ENCODE data around the gene ARIH2. TPM values are rescaled to one million over a fixed set of nuclear protein-coding genes. Genes with fewer than 3 reads are reported as not detected.

The ARIH2 gene
- total RNA-seq, 1 experiment from 2014 or later, result 77.0 TPM

GRCh38 chr3:48885753-48886152 lies 32.9 kb upstream of the ARIH2 start:
- in situ Hi-C loops (cut with HindIII; ENCODE audit: low pct_unique_long_range_greater_than_20kb, low sequenced_read_pairs), result no loop called here
- CTCF ChIA-PET, result no interaction called here
- ATAC-seq, result no peak

GRCh38 chr3:48891606-48892005 lies 27.0 kb upstream of the ARIH2 start:
- POLR2A ChIA-PET, result no interaction called here
- no TSS peak for BruUV-seq (replicated peaks)
- DNase-seq (ENCODE audit: low read depth, low spot score) (no peak), ATAC-seq (no peak)
- no peak overlapping the region for H3K4me3 ChIP-seq (ENCODE audit: low read depth in 2 of 2, low read length in 2 of 2)
- no peaks in the 10 kb centered on the region for H3K27me3 ChIP-seq (ENCODE audit: control insufficient read depth, insufficient read depth, low read length)
- in situ Hi-C loops (cut with HindIII; ENCODE audit: low pct_unique_long_range_greater_than_20kb, low sequenced_read_pairs), result no loop called here
- no peaks in the 10 kb centered on the region for H3K9me3 ChIP-seq (ENCODE audit: control insufficient read depth, insufficient read depth, low read depth, low read length)
- no peak overlapping the region for H3K27ac ChIP-seq (ENCODE audit: low read length)
- CTCF ChIA-PET, result no interaction called here
- H3K36me3 ChIP-seq (ENCODE audit: control insufficient read depth, insufficient read depth, low read length), result no peaks in the 10 kb centered on the region
- no peak for TF ChIP-seq SIN3A (IDR thresholded peaks at IDR 0.05; ENCODE audit: borderline replicate concordance, insufficient read depth, low read depth, low read length)
- TF ChIP-seq POLR2AphosphoS5 (IDR thresholded peaks at IDR 0.05; ENCODE audit: low read depth, low read length), result no peak
- TF ChIP-seq REST (IDR thresholded peaks at IDR 0.05; ENCODE audit: insufficient read depth in 1 of 2, low read depth in 2 of 2, low read length in 1 of 2), result no peak
- TF ChIP-seq TCF7L2 (IDR thresholded peaks at IDR 0.05; ENCODE audit: low read depth, low read length), result no peak
- intact Hi-C loops (cut with micrococcal nuclease; ENCODE audit: unreplicated experiment), result no loop called here
- H3K4me1 ChIP-seq (ENCODE audit: control insufficient read depth, insufficient read depth, low read length), result no peaks in the 10 kb centered on the region

More at GRCh38 chr3:48885753-48886152, 32.9 kb upstream of the ARIH2 start:
- no peak overlapping the region for H3K4me3 ChIP-seq (ENCODE audit: low read depth in 2 of 2, low read length in 2 of 2)
- H3K9me3 ChIP-seq (ENCODE audit: control insufficient read depth, insufficient read depth, low read depth, low read length), result no peaks in the 10 kb centered on the region
- POLR2A ChIA-PET, result no interaction called here
- H3K27ac ChIP-seq (ENCODE audit: low read length), result no peak overlapping the region
- H3K36me3 ChIP-seq (ENCODE audit: control insufficient read depth, insufficient read depth, low read length), result no peaks in the 10 kb centered on the region
- no TSS peak for BruUV-seq (replicated peaks)
- intact Hi-C loops (cut with micrococcal nuclease; ENCODE audit: unreplicated experiment), result no loop called here
- H3K27me3 ChIP-seq (ENCODE audit: control insufficient read depth, insufficient read depth, low read length), result no peaks in the 10 kb centered on the region
- no peak for DNase-seq (ENCODE audit: low read depth, low spot score)
- TF ChIP-seq TCF7L2 (IDR thresholded peaks at IDR 0.05; ENCODE audit: low read depth, low read length) (no peak), CTCF (IDR thresholded peaks at IDR 0.05) (no peak), SIN3A (IDR thresholded peaks at IDR 0.05; ENCODE audit: borderline replicate concordance, insufficient read depth, low read depth, low read length) (no peak), POLR2AphosphoS5 (IDR thresholded peaks at IDR 0.05; ENCODE audit: low read depth, low read length) (no peak), REST (IDR thresholded peaks at IDR 0.05; ENCODE audit: insufficient read depth in 1 of 2, low read depth in 2 of 2, low read length in 1 of 2) (no peak)
- H3K4me1 ChIP-seq (ENCODE audit: control insufficient read depth, insufficient read depth, low read length), result no peaks in the 10 kb centered on the region
